Hindlimb muscle (tissue), 1 donor: ENCODE measurements around the gene TOLLIP. TPM values are rescaled to one million over a fixed set of nuclear protein-coding genes. Genes with fewer than 3 reads are reported as not detected.
"Not testable (repeated sequence)": the region's sequence is repeated elsewhere in the genome, so short reads cannot be mapped to it uniquely, and the experiment has no call there.

Source experiments
- DNase-seq: peaks from one replicate; pipeline ENCODE4 v3.0.0-alpha.2; 2013
- polyA plus RNA-seq: library from polyadenylated mRNA; unstranded; fragments of 120-200 nt; gene quantifications from one replicate; pipeline ENCODE4 v1.2.1, GENCODE V29; 2013; ENCODE audit not compliant: insufficient read length

TOLLIP gene
- polyA plus RNA-seq, 1 donor = 33.9 TPM

DNA sequence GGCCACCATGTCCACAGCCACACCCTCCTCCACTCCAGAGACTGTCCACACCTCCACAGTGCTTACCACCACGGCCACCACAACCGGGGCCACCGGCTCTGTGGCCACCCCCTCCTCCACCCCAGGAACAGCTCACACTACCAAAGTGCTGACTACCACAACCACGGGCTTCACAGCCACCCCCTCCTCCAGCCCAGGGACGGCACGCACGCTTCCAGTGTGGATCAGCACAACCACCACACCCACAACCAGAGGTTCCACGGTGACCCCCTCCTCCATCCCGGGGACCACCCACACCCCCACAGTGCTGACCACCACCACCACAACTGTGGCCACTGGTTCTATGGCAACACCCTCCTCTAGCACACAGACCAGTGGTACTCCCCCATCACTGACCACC is 64.9 kb downstream of the TOLLIP start:
- DNase-seq = not testable (repeated sequence)

DNA sequence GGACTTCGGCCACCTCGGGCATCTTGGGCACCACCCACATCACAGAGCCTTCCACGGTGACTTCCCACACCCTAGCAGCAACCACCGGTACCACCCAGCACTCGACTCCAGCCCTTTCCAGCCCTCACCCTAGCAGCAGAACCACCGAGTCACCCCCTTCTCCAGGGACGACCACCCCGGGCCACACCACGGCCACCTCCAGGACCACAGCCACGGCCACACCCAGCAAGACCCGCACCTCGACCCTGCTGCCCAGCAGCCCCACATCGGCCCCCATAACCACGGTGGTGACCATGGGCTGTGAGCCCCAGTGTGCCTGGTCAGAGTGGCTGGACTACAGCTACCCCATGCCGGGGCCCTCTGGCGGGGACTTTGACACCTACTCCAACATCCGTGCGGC is 65.9 kb downstream of the TOLLIP start:
- DNase-seq = not testable (repeated sequence)

DNA sequence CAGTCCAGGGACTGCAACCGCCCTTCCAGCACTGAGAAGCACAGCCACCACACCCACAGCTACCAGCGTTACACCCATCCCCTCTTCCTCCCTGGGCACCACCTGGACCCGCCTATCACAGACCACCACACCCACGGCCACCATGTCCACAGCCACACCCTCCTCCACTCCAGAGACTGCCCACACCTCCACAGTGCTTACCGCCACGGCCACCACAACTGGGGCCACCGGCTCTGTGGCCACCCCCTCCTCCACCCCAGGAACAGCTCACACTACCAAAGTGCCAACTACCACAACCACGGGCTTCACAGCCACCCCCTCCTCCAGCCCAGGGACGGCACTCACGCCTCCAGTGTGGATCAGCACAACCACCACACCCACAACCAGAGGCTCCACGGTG is 66.7 kb downstream of the TOLLIP start:
- not testable (repeated sequence) for DNase-seq

DNA sequence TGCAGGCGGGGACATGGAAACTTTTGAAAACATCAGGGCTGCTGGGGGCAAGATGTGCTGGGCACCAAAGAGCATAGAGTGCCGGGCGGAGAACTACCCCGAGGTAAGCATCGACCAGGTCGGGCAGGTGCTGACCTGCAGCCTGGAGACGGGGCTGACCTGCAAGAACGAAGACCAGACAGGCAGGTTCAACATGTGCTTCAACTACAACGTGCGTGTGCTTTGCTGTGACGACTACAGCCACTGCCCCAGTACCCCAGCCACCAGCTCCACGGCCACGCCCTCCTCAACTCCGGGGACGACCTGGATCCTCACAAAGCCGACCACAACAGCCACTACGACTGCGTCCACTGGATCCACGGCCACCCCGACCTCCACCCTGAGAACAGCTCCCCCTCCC is 67.1 kb downstream of the TOLLIP start:
- no peak for DNase-seq

GRCh38 chr11:1241706-1242105 is 67.7 kb downstream of the TOLLIP start:
- DNase-seq = no peak

DNA sequence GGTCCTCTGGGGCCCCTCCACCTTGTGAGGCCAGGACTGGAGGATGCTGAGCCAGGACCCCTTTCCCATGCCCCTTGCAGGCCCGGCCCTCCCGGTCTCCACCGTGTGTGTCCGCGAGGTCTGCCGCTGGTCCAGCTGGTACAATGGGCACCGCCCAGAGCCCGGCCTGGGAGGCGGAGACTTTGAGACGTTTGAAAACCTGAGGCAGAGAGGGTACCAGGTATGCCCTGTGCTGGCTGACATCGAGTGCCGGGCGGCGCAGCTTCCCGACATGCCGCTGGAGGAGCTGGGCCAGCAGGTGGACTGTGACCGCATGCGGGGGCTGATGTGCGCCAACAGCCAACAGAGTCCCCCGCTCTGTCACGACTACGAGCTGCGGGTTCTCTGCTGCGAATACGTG is 68.7 kb downstream of the TOLLIP start:
- DNase-seq = no peak

DNA sequence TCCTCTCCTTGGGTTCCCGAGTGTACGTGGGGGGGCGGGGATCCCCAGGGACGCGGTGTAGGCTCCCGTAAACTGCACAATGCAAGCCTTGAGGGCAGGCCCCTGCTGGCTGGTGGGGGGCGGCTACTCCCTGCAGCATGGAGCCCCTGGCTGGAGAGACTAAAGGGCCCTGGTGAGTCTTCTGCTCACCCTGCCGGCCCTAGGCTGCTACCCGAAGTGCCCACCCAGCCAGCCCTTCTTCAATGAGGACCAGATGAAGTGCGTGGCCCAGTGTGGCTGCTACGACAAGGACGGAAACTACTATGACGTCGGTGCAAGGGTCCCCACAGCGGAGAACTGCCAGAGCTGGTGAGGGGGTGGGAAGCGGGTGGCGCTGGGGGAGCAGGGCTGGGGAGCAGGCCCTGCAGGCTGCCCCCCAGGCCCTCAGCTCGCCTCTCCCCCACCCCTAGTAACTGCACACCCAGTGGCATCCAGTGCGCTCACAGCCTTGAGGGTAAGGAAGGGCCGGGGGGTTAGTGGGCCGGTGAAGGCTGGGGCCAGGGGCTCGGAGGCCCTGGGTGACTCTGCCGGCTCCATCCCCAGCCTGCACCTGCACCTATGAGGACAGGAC is 69.7 kb downstream of the TOLLIP start:
- no peak for DNase-seq

DNA sequence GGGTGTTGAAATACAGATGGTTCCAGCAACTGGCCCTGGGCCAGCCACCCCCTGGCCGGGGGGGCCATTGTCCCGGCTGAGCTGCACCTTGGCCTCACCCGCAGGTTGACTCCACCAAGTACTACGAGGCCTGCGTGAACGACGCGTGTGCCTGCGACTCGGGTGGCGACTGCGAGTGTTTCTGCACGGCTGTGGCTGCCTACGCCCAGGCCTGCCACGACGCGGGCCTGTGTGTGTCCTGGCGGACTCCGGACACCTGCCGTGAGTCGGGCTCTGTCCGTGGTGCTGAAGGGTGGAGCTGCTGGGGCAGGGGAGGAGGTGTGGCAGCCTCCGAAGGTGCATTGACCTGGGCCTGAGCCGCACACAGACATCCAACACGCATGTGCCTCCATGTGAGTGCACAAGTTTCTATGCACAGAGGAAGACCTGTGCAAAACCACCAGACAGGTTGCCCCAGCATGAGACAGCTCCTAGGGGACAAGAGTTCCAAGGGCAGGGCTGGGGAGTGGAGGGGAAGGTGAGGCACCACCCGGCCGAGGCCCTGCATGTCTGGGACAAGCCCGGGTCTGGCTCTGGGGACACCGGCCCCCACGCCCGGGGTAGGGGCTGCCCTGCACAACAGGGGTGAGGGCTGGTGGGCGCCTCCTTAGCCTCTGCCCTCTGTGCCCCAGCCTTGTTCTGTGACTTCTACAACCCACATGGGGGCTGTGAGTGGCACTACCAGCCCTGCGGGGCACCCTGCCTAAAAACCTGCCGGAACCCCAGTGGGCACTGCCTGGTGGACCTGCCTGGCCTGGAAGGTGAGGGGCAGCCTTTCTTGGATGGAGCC is 70.5 kb downstream of the TOLLIP start:
- no peak for DNase-seq

DNA sequence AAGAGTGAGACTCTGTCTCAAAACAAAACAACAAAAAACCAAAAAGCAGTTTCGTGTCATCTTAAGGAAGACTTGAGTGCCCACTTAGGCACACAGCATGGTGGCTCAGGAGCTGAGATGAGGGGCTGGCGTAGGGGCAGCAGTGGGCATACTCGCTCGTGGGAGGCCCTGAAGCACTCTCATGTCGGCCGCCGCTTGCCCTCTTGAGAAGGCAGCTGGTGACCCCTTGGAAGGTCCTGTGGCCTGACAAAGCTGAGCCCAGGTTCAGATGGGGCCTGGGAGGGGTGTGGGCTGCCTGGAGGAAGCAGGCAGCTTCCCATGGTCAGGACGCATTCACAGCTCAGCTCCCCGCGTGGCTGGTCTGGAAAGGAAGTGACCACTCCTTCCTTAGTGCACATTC is 71.6 kb downstream of the TOLLIP start:
- DNase-seq = no peak

- DNase-seq = no peak
Observed at GRCh38 chr11:1237128-1237580, 72.3 kb downstream of the TOLLIP start.

GRCh38 chr11:1236316-1237127 is 72.9 kb downstream of the TOLLIP start:
- DNase-seq = no peak

GRCh38 chr11:1235901-1236315 is 73.5 kb downstream of the TOLLIP start:
- no peak for DNase-seq

DNA sequence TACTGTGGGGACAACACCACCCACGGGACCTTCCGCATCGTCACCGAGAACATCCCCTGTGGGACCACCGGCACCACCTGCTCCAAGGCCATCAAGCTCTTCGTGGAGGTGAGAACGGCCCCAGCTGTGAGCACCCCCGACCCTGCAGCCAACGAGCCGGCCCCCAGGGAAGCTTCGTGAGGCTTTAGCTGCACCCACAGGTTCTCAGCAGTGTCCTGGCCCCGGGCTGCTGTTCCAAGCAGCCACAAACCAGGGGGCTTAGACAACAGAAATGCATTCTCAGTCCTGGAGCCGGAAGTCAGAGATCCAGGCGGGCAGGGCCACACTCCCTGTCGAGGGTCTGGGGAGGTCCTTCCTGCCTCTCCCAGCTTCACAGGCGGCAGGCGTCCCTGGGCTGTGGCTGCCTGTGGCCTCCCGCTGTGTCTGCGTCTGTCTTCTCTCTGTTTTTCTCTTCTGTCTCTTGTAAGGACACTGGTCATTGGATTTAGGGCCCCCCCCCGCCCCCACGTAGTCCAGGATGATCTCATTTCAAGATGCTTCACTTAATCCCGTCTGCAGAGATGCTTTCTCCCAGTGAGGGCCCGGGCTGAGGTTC is 74.0 kb downstream of the TOLLIP start:
- no peak for DNase-seq

GRCh38 chr11:1234771-1235305 is 74.6 kb downstream of the TOLLIP start:
- DNase-seq = no peak

- DNase-seq = no peak
Observed at GRCh38 chr11:1234054-1234720, 75.2 kb downstream of the TOLLIP start.

GRCh38 chr11:1233351-1234053 is 75.9 kb downstream of the TOLLIP start:
- no peak for DNase-seq

DNA sequence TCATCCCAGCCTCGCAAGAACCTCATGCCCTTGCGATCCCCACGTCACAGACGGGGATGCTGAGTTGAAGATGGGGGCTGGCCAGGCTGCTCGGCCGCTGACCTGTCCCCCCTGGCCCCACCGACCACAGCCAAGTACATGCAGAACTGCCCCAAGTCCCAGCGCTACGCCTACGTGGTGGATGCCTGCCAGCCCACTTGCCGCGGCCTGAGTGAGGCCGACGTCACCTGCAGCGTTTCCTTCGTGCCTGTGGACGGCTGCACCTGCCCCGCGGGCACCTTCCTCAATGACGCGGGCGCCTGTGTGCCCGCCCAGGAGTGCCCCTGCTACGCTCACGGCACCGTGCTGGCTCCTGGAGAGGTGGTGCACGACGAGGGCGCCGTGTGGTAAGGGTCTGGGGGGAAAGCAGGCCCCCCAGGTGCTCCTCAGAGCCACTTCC is 76.5 kb downstream of the TOLLIP start:
- DNase-seq = no peak

- DNase-seq = no peak
Observed at GRCh38 chr11:1232021-1232882, 77.2 kb downstream of the TOLLIP start.

- DNase-seq = no peak
Observed at GRCh38 chr11:1231396-1232020, 77.9 kb downstream of the TOLLIP start.
